ENCODE measurements around the gene IGSF23. TPM values are rescaled to one million over a fixed set of nuclear protein-coding genes. Genes with fewer than 3 reads are reported as not detected.
"Not testable (repeated sequence)": the region's sequence is repeated elsewhere in the genome, so short reads cannot be mapped to it uniquely, and the experiment has no call there.

IGSF23 gene
- total and polyA plus RNA-seq, 4 donors = 0.18 to 8.4 TPM; not detected in 2

DNA sequence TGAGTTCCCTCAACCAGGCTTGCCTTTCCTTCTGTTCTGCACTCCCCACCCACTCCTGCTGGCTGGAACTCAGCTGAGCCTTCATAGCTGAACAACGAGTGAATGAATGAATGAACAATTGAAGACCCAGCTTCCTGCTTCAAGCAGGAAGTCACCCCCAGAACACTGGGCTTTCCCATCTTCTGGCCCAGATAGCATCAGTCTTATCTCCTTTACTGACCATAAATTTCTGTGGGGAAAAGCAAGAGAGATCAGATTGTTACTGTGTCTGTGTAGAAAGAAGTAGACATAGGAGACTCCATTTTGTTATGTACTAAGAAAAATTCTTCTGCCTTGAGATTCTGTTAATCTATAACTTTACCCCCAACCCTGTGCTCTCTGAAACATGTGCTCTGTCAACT is 19.5 kb upstream of the IGSF23 start:
- intact Hi-C loops (cut with DNase I); DNase-seq; ATAC-seq (ENCODE audit: low FRiP score); H3K4me1 ChIP-seq (ENCODE audit: control insufficient read depth in 1 of 2, insufficient read depth in 2 of 2, low read length in 2 of 2); H3K4me3 ChIP-seq (ENCODE audit: low read length in 2 of 2); H3K36me3 ChIP-seq (ENCODE audit: control insufficient read depth in 1 of 2, insufficient read depth in 2 of 2, low read length in 1 of 2); H3K27me3 ChIP-seq (ENCODE audit: control insufficient read depth in 1 of 2, insufficient read depth in 2 of 2, low read length in 1 of 2); H3K27ac ChIP-seq (ENCODE audit: low read depth in 1 of 2, low read length in 2 of 2); H3K9me3 ChIP-seq (ENCODE audit: control insufficient read depth, low read length): not testable (repeated sequence)
- 14 to 18% methylated on average over 1 of the region's 1 CpG for WGBS, 2 donors

DNA sequence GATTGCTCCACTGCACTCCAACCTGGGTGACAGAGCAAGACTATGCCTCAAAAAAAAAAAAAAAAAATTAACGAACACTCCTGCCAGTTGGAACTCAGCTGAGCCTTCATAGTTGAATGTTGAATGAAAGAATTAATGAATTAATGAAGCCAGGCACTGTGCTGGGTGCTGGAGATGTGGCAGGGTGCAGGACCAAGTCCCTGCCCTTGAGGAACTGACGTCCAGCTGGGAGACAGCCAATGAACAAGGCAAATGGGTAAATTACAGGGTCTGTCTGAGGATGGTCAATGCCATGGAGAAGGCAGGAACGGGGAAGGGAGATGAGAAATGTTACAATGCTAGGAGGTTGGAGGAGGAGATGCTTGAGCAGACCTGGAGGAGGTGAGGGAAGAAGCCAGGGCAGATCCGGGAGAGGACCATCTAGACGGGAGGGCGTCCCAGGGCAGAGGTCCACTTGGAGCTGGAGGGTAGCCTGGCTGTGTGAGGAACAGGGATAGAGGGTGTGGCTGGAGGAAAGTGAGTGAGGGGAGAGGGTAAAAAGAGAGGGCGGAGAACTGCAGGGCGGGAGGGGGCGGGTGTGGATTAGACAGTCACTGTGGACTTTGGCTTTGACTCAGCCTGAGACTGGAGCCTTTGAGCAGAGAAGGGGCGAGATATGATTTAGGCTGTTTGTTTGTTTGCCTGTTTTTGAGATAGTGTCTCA is 16.8 kb upstream of the IGSF23 start:
- H3K27ac ChIP-seq (ENCODE audit: low read depth in 1 of 2, low read length in 2 of 2) = no peak overlapping the region
- no peaks in the 10 kb centered on the region for H3K4me1 ChIP-seq (ENCODE audit: control insufficient read depth in 1 of 2, insufficient read depth in 2 of 2, low read length in 2 of 2)
- H3K9me3 ChIP-seq (ENCODE audit: control insufficient read depth, low read length) = peaks cover 2% of the 10 kb centered on the region
- H3K36me3 ChIP-seq (ENCODE audit: control insufficient read depth in 1 of 2, insufficient read depth in 2 of 2, low read length in 1 of 2) = no peaks in the 10 kb centered on the region
- no peak for ATAC-seq (ENCODE audit: low FRiP score)
- DNase-seq = no peak
- intact Hi-C loops (cut with DNase I) = no loop called here
- H3K4me3 ChIP-seq (ENCODE audit: low read length in 2 of 2) = no peak overlapping the region
- WGBS, 2 donors = 73% methylated on average over 10 of the region's 10 CpGs
- no peaks in the 10 kb centered on the region for H3K27me3 ChIP-seq (ENCODE audit: control insufficient read depth in 1 of 2, insufficient read depth in 2 of 2, low read length in 1 of 2)

DNA sequence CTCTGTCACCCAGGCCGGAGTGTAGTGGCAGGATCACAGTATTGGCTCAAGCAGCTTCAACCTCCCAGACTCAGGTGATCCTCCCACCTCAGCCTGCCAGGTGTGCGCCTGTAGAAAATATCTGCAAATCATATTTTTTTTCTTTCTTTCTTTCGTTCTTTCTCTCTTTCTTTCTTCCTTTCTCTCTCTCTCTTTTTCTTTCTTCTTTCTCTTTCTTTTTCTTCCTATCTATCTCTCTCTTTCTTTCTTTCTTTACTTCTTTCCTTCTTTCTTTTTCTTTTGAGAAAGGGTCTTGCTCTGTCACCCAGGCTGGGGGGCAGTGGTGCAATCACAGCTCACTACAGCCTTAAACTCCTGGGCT is 16.3 kb upstream of the IGSF23 start:
- no peak for ATAC-seq (ENCODE audit: low FRiP score)

DNA sequence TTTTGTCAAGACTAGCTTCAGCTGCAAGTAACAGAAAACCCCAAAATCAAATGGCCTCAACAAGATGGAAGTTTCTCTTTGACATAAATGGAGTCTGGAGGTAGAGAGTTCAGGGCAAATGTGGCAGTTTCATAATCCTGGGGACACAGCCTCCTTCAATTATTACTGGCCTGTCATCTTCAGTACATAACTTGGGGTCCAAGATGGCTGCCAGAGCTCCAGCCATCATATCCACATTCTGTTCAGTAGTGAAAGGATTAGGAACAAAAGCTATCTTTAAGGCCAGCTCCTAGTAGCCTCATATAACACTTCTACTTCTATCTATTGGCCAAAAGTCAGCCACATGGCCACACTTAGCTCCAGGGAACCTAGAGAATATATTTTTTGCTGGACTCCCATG is 15.0 kb upstream of the IGSF23 start:
- no peak overlapping the region for H3K27ac ChIP-seq (ENCODE audit: low read depth in 1 of 2, low read length in 2 of 2)
- no peaks in the 10 kb centered on the region for H3K36me3 ChIP-seq (ENCODE audit: control insufficient read depth in 1 of 2, insufficient read depth in 2 of 2, low read length in 1 of 2)
- no peak overlapping the region for H3K4me3 ChIP-seq (ENCODE audit: low read length in 2 of 2)
- no peaks in the 10 kb centered on the region for H3K27me3 ChIP-seq (ENCODE audit: control insufficient read depth in 1 of 2, insufficient read depth in 2 of 2, low read length in 1 of 2)
- ATAC-seq (ENCODE audit: low FRiP score) (no peak), DNase-seq (no peak)
- peaks cover 2% of the 10 kb centered on the region for H3K9me3 ChIP-seq (ENCODE audit: control insufficient read depth, low read length)
- H3K4me1 ChIP-seq (ENCODE audit: control insufficient read depth in 1 of 2, insufficient read depth in 2 of 2, low read length in 2 of 2) = no peaks in the 10 kb centered on the region
- intact Hi-C loops (cut with DNase I) = no loop called here

More for the DNA sequence above, 16.3 kb upstream of the IGSF23 start:
- H3K4me3 ChIP-seq (ENCODE audit: low read length in 2 of 2) = no peak overlapping the region
- peaks cover 2% of the 10 kb centered on the region for H3K9me3 ChIP-seq (ENCODE audit: control insufficient read depth, low read length)
- H3K4me1 ChIP-seq (ENCODE audit: control insufficient read depth in 1 of 2, insufficient read depth in 2 of 2, low read length in 2 of 2) = no peaks in the 10 kb centered on the region
- no peaks in the 10 kb centered on the region for H3K27me3 ChIP-seq (ENCODE audit: control insufficient read depth in 1 of 2, insufficient read depth in 2 of 2, low read length in 1 of 2)
- no peak overlapping the region for H3K27ac ChIP-seq (ENCODE audit: low read depth in 1 of 2, low read length in 2 of 2)
- H3K36me3 ChIP-seq (ENCODE audit: control insufficient read depth in 1 of 2, insufficient read depth in 2 of 2, low read length in 1 of 2) = no peaks in the 10 kb centered on the region
- DNase-seq = no peak
- intact Hi-C loops (cut with DNase I) = no loop called here
- WGBS, 2 donors = 47 to 66% methylated on average over 3 of the region's 3 CpGs

DNA sequence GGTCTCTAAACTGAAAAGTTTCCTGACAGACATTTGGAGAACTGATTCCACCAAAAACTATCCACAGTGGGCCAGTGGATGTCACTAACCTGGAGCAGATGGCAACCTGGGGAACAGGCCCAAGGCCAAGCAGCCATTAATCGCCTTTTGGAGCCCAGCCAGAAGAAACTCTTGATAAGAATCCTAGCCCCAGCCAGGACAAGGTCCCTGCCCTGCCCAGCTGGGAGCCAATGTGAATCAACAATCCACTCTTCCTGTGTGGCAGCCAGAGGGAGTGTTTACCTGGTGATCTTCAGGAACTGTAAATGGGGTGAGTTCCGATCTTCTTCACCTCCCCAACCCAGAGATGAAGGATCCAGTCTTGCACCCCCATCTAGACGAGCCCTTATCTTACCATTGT is 14.5 kb upstream of the IGSF23 start:
- 54 to 57% methylated on average over 3 of the region's 3 CpGs for WGBS, 2 donors
- Histone ChIP-seq H3K9me3 (ENCODE audit: control insufficient read depth, low read length) (peaks cover 2% of the 10 kb centered on the region), H3K27me3 (ENCODE audit: control insufficient read depth in 1 of 2, insufficient read depth in 2 of 2, low read length in 1 of 2) (no peaks in the 10 kb centered on the region), H3K36me3 (ENCODE audit: control insufficient read depth in 1 of 2, insufficient read depth in 2 of 2, low read length in 1 of 2) (no peaks in the 10 kb centered on the region), H3K27ac (ENCODE audit: low read depth in 1 of 2, low read length in 2 of 2) (no peak overlapping the region), H3K4me1 (ENCODE audit: control insufficient read depth in 1 of 2, insufficient read depth in 2 of 2, low read length in 2 of 2) (peaks cover 0 to 5% of the 10 kb centered on the region in 2 donors), H3K4me3 (ENCODE audit: low read length in 2 of 2) (no peak overlapping the region)
- intact Hi-C loops (cut with DNase I) = no loop called here
- no peak for DNase-seq
- ATAC-seq (ENCODE audit: low FRiP score) = no peak

GRCh38 chr19:44600466-44600865 is 12.9 kb upstream of the IGSF23 start:
- no peak overlapping the region for H3K4me3 ChIP-seq (ENCODE audit: low read length in 2 of 2)
- no peaks in the 10 kb centered on the region for H3K27me3 ChIP-seq (ENCODE audit: control insufficient read depth in 1 of 2, insufficient read depth in 2 of 2, low read length in 1 of 2)
- intact Hi-C loops (cut with DNase I) = no loop called here
- no peaks in the 10 kb centered on the region for H3K36me3 ChIP-seq (ENCODE audit: control insufficient read depth in 1 of 2, insufficient read depth in 2 of 2, low read length in 1 of 2)
- peaks cover 0 to 8% of the 10 kb centered on the region in 2 donors for H3K4me1 ChIP-seq (ENCODE audit: control insufficient read depth in 1 of 2, insufficient read depth in 2 of 2, low read length in 2 of 2)
- no peak for DNase-seq
- no peak overlapping the region for H3K27ac ChIP-seq (ENCODE audit: low read depth in 1 of 2, low read length in 2 of 2)
- peaks cover 2% of the 10 kb centered on the region for H3K9me3 ChIP-seq (ENCODE audit: control insufficient read depth, low read length)
- no peak for ATAC-seq (ENCODE audit: low FRiP score)
- WGBS, 2 donors = 45 to 46% methylated on average over 4 of the region's 4 CpGs

- ATAC-seq (ENCODE audit: low FRiP score) = no peak
- 83 to 89% methylated on average over 6 of the region's 6 CpGs for WGBS, 2 donors
- no peak overlapping the region for H3K4me3 ChIP-seq (ENCODE audit: low read length in 2 of 2)
- H3K36me3 ChIP-seq (ENCODE audit: control insufficient read depth in 1 of 2, insufficient read depth in 2 of 2, low read length in 1 of 2) = no peaks in the 10 kb centered on the region
- H3K27ac ChIP-seq (ENCODE audit: low read depth in 1 of 2, low read length in 2 of 2) = no peak overlapping the region
- DNase-seq = no peak
- H3K4me1 ChIP-seq (ENCODE audit: control insufficient read depth in 1 of 2, insufficient read depth in 2 of 2, low read length in 2 of 2) = peaks cover 0 to 8% of the 10 kb centered on the region in 2 donors
- intact Hi-C loops (cut with DNase I) = no loop called here
- H3K27me3 ChIP-seq (ENCODE audit: control insufficient read depth in 1 of 2, insufficient read depth in 2 of 2, low read length in 1 of 2) = no peaks in the 10 kb centered on the region
- peaks cover 2% of the 10 kb centered on the region for H3K9me3 ChIP-seq (ENCODE audit: control insufficient read depth, low read length)
Observed at GRCh38 chr19:44602081-44602480, 11.3 kb upstream of the IGSF23 start.

- Histone ChIP-seq H3K27me3 (ENCODE audit: control insufficient read depth in 1 of 2, insufficient read depth in 2 of 2, low read length in 1 of 2) (no peaks in the 10 kb centered on the region), H3K36me3 (ENCODE audit: control insufficient read depth in 1 of 2, insufficient read depth in 2 of 2, low read length in 1 of 2) (no peaks in the 10 kb centered on the region), H3K4me1 (ENCODE audit: control insufficient read depth in 1 of 2, insufficient read depth in 2 of 2, low read length in 2 of 2) (peaks cover 0 to 8% of the 10 kb centered on the region in 2 donors), H3K27ac (ENCODE audit: low read depth in 1 of 2, low read length in 2 of 2) (no peak overlapping the region), H3K9me3 (ENCODE audit: control insufficient read depth, low read length) (no peaks in the 10 kb centered on the region), H3K4me3 (ENCODE audit: low read length in 2 of 2) (no peak overlapping the region)
- no peak for ATAC-seq (ENCODE audit: low FRiP score)
- intact Hi-C loops (cut with DNase I) = no loop called here
- 44 to 60% methylated on average over 8 of the region's 8 CpGs for WGBS, 2 donors
- no peak for DNase-seq
Observed at GRCh38 chr19:44603201-44603945, 10.0 kb upstream of the IGSF23 start.

GRCh38 chr19:44604241-44604640 is 9.1 kb upstream of the IGSF23 start:
- intact Hi-C loops (cut with DNase I) = no loop called here
- WGBS, 2 donors = 79 to 82% methylated on average over 6 of the region's 6 CpGs
- ATAC-seq (ENCODE audit: low FRiP score) (no peak), DNase-seq (no peak)
- Histone ChIP-seq H3K27me3 (ENCODE audit: control insufficient read depth in 1 of 2, insufficient read depth in 2 of 2, low read length in 1 of 2) (no peaks in the 10 kb centered on the region), H3K27ac (ENCODE audit: low read depth in 1 of 2, low read length in 2 of 2) (no peak overlapping the region), H3K9me3 (ENCODE audit: control insufficient read depth, low read length) (no peaks in the 10 kb centered on the region), H3K4me3 (ENCODE audit: low read length in 2 of 2) (no peak overlapping the region), H3K4me1 (ENCODE audit: control insufficient read depth in 1 of 2, insufficient read depth in 2 of 2, low read length in 2 of 2) (peaks cover 0 to 8% of the 10 kb centered on the region in 2 donors), H3K36me3 (ENCODE audit: control insufficient read depth in 1 of 2, insufficient read depth in 2 of 2, low read length in 1 of 2) (no peaks in the 10 kb centered on the region)

Data from aorta (tissue), 5 donors.